Measurements from ENCODE around the gene SNX10.

SNX10 gene

GRCh38 chr7:26390016-26390415 lies 98.4 kb downstream of the SNX10 start:
- Histone ChIP-seq H3K27ac (ENCODE audit: low read depth, low read length) (no peak overlapping the region), H3K4me3 (ENCODE audit: low read depth in 1 of 5, low read length in 5 of 5) (no peak overlapping the region), H3K36me3 (ENCODE audit: control insufficient read depth in 5 of 5, insufficient read depth in 5 of 5, low read length in 5 of 5) (no peaks in the 10 kb centered on the region), H3K4me1 (ENCODE audit: control insufficient read depth in 5 of 5, insufficient read depth in 5 of 5, low read length in 5 of 5) (no peaks in the 10 kb centered on the region), H3K9me3 (ENCODE audit: control insufficient read depth in 5 of 5, low read length in 5 of 5) (no peaks in the 10 kb centered on the region), H3K9ac (ENCODE audit: low read length in 5 of 5) (no peak overlapping the region), H3K27me3 (ENCODE audit: control insufficient read depth in 5 of 5, insufficient read depth in 4 of 5, low read length in 5 of 5) (peaks cover 0 to 4% (median 0%) of the 10 kb centered on the region in 5 donors)

DNA sequence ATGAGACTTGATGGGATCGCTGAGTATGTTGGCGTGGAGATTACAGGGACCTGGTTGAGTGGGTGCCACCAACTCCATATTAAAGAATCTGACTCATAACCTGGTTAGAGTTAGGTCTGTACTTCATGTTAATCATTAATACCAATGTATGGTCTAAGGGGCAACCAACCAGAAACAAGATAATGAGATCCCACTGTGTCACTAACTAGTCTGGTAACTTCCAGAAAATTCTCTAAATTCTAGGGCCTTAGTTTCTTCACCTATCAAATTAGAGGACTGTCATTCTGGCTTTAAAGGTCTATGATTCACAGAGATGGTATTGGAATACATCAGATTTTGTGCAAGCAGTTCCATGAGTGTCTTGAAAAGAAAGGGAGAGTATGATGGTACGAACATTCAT lies 102.2 kb downstream of the SNX10 start:
- Histone ChIP-seq H3K9ac (ENCODE audit: low read length in 5 of 5) (no peak overlapping the region), H3K4me3 (ENCODE audit: low read depth in 1 of 5, low read length in 5 of 5) (no peak overlapping the region), H3K27ac (ENCODE audit: low read depth, low read length) (no peak overlapping the region), H3K4me1 (ENCODE audit: control insufficient read depth in 5 of 5, insufficient read depth in 5 of 5, low read length in 5 of 5) (peaks cover 0 to 13% (median 10%) of the 10 kb centered on the region in 5 donors), H3K9me3 (ENCODE audit: control insufficient read depth in 5 of 5, low read length in 5 of 5) (no peaks in the 10 kb centered on the region), H3K27me3 (ENCODE audit: control insufficient read depth in 5 of 5, insufficient read depth in 4 of 5, low read length in 5 of 5) (peaks cover 0 to 4% (median 0%) of the 10 kb centered on the region in 5 donors), H3K36me3 (ENCODE audit: control insufficient read depth in 5 of 5, insufficient read depth in 5 of 5, low read length in 5 of 5) (no peaks in the 10 kb centered on the region)

DNA sequence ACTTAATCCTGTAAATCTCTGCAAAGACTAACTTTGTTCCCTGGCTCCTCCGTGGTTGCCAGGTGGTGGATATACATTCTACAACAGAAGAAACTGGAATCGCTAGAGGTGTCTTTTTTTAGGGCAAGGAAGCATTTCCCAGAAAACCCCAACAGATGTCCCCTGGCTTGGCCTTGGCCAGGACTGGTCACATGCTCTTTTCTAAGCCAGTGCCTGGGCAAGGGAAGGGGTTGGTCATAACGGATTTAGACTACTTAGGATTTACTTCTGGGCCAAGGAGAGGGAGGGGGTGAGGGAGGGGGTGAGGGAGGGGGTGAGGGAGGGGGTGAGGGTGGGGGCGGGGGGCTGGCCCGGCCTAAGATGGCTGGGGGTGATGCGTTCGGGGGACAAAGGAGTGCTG lies 105.7 kb downstream of the SNX10 start:
- Histone ChIP-seq H3K4me3 (ENCODE audit: low read depth in 1 of 5, low read length in 5 of 5) (peak overlapping the region in 3 of 5 donors; percentile 71 to 83 (median 79)), H3K27me3 (ENCODE audit: control insufficient read depth in 5 of 5, insufficient read depth in 4 of 5, low read length in 5 of 5) (no peaks in the 10 kb centered on the region), H3K9ac (ENCODE audit: low read length in 5 of 5) (peak overlapping the region in 2 of 5 donors; percentile 77 to 78), H3K27ac (ENCODE audit: low read depth, low read length) (no peak overlapping the region), H3K9me3 (ENCODE audit: control insufficient read depth in 5 of 5, low read length in 5 of 5) (no peaks in the 10 kb centered on the region), H3K36me3 (ENCODE audit: control insufficient read depth in 5 of 5, insufficient read depth in 5 of 5, low read length in 5 of 5) (no peaks in the 10 kb centered on the region), H3K4me1 (ENCODE audit: control insufficient read depth in 5 of 5, insufficient read depth in 5 of 5, low read length in 5 of 5) (peaks cover 0 to 23% (median 19%) of the 10 kb centered on the region in 5 donors)

DNA sequence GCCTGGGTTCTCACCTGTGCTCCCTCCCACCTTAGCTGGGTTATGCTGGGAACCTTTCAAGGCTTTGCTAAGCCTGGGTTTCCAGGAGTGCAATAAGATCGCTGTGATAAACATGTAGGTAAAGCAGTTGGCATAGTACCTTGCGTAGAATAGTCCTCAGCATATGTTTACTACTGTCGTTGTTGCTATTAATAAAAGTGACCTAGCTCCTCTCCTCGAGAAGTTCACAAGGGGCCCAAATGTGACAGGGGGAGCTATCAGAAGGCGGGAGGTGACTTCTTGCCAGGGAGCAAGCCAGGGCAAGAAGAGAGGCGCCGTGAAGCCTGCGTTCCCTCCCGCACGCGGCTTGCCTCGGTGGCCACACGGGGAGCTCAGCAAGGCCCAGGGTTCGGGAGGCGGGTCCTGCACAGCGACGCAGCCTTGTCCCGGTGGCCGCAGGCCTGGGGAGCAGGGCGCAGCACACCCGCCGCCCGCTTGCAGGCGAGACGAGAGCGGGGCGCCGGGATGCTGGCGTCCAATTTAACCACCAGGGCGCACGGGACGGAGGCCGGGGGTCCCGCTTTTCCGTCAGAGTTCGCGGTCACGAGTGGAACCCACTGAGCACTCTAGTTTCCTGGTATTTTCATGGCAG lies 106.2 kb downstream of the SNX10 start:
- Histone ChIP-seq H3K4me3 (ENCODE audit: low read depth in 1 of 5, low read length in 5 of 5) (peak overlapping the region; percentile 71 to 92 (median 83)), H3K9ac (ENCODE audit: low read length in 5 of 5) (peak overlapping the region; percentile 56 to 78 (median 77)), H3K9me3 (ENCODE audit: control insufficient read depth in 5 of 5, low read length in 5 of 5) (no peaks in the 10 kb centered on the region), H3K4me1 (ENCODE audit: control insufficient read depth in 5 of 5, insufficient read depth in 5 of 5, low read length in 5 of 5) (peaks cover 0 to 23% (median 19%) of the 10 kb centered on the region in 5 donors), H3K36me3 (ENCODE audit: control insufficient read depth in 5 of 5, insufficient read depth in 5 of 5, low read length in 5 of 5) (no peaks in the 10 kb centered on the region), H3K27ac (ENCODE audit: low read depth, low read length) (peak overlapping the region; percentile 70), H3K27me3 (ENCODE audit: control insufficient read depth in 5 of 5, insufficient read depth in 4 of 5, low read length in 5 of 5) (no peaks in the 10 kb centered on the region)

- Histone ChIP-seq H3K36me3 (ENCODE audit: control insufficient read depth in 5 of 5, insufficient read depth in 5 of 5, low read length in 5 of 5) (no peaks in the 10 kb centered on the region), H3K27ac (ENCODE audit: low read depth, low read length) (peak overlapping the region; percentile 70), H3K4me1 (ENCODE audit: control insufficient read depth in 5 of 5, insufficient read depth in 5 of 5, low read length in 5 of 5) (peaks cover 0 to 23% (median 19%) of the 10 kb centered on the region in 5 donors), H3K9me3 (ENCODE audit: control insufficient read depth in 5 of 5, low read length in 5 of 5) (no peaks in the 10 kb centered on the region), H3K27me3 (ENCODE audit: control insufficient read depth in 5 of 5, insufficient read depth in 4 of 5, low read length in 5 of 5) (no peaks in the 10 kb centered on the region), H3K4me3 (ENCODE audit: low read depth in 1 of 5, low read length in 5 of 5) (peak overlapping the region in 4 of 5 donors; percentile 79 to 92 (median 87)), H3K9ac (ENCODE audit: low read length in 5 of 5) (peak overlapping the region in 4 of 5 donors; percentile 68 to 81 (median 78))
Observed at GRCh38 chr7:26398427-26398755, 106.7 kb downstream of the SNX10 start.

GRCh38 chr7:26398756-26399509 lies 107.3 kb downstream of the SNX10 start:
- Histone ChIP-seq H3K9ac (ENCODE audit: low read length in 5 of 5) (peak overlapping the region in 4 of 5 donors; percentile 68 to 81 (median 74)), H3K27me3 (ENCODE audit: control insufficient read depth in 5 of 5, insufficient read depth in 4 of 5, low read length in 5 of 5) (no peaks in the 10 kb centered on the region), H3K9me3 (ENCODE audit: control insufficient read depth in 5 of 5, low read length in 5 of 5) (no peaks in the 10 kb centered on the region), H3K36me3 (ENCODE audit: control insufficient read depth in 5 of 5, insufficient read depth in 5 of 5, low read length in 5 of 5) (peaks cover 0 to 3% (median 0%) of the 10 kb centered on the region in 5 donors), H3K4me1 (ENCODE audit: control insufficient read depth in 5 of 5, insufficient read depth in 5 of 5, low read length in 5 of 5) (peaks cover 0 to 23% (median 19%) of the 10 kb centered on the region in 5 donors), H3K4me3 (ENCODE audit: low read depth in 1 of 5, low read length in 5 of 5) (peak overlapping the region; percentile 79 to 92 (median 88)), H3K27ac (ENCODE audit: low read depth, low read length) (peak overlapping the region; percentile 70)

DNA sequence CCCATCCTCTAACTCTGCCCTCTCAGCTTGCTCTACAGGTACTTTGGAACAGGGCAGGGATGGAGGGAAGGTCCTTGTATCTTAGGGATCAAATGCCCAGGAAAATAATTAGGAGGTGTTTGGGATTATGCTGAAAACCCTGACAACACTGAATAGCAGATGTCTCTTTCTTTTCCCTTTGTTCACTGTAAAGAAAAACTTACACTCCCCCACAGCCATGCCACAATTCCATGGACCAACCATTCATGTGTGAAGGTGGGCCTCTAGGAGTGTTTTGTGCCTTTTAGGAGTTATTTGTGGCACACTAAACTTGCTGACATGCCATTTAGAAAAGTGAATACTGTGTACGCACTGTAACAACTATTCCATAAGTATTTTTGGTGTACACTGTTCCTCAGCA lies 108.1 kb downstream of the SNX10 start:
- Histone ChIP-seq H3K27ac (ENCODE audit: low read depth, low read length) (no peak overlapping the region), H3K4me1 (ENCODE audit: control insufficient read depth in 5 of 5, insufficient read depth in 5 of 5, low read length in 5 of 5) (peaks cover 0 to 23% (median 19%) of the 10 kb centered on the region in 5 donors), H3K27me3 (ENCODE audit: control insufficient read depth in 5 of 5, insufficient read depth in 4 of 5, low read length in 5 of 5) (no peaks in the 10 kb centered on the region), H3K4me3 (ENCODE audit: low read depth in 1 of 5, low read length in 5 of 5) (peak overlapping the region in 1 of 5 donors; percentile 91), H3K9ac (ENCODE audit: low read length in 5 of 5) (peak overlapping the region in 1 of 5 donors; percentile 81), H3K9me3 (ENCODE audit: control insufficient read depth in 5 of 5, low read length in 5 of 5) (no peaks in the 10 kb centered on the region), H3K36me3 (ENCODE audit: control insufficient read depth in 5 of 5, insufficient read depth in 5 of 5, low read length in 5 of 5) (peaks cover 0 to 3% (median 0%) of the 10 kb centered on the region in 5 donors)

- Histone ChIP-seq H3K4me3 (ENCODE audit: low read depth in 1 of 5, low read length in 5 of 5) (no peak overlapping the region), H3K27ac (ENCODE audit: low read depth, low read length) (no peak overlapping the region), H3K9me3 (ENCODE audit: control insufficient read depth in 5 of 5, low read length in 5 of 5) (no peaks in the 10 kb centered on the region), H3K27me3 (ENCODE audit: control insufficient read depth in 5 of 5, insufficient read depth in 4 of 5, low read length in 5 of 5) (no peaks in the 10 kb centered on the region), H3K9ac (ENCODE audit: low read length in 5 of 5) (no peak overlapping the region), H3K36me3 (ENCODE audit: control insufficient read depth in 5 of 5, insufficient read depth in 5 of 5, low read length in 5 of 5) (peaks cover 0 to 3% (median 0%) of the 10 kb centered on the region in 5 donors), H3K4me1 (ENCODE audit: control insufficient read depth in 5 of 5, insufficient read depth in 5 of 5, low read length in 5 of 5) (peaks cover 0 to 13% (median 10%) of the 10 kb centered on the region in 5 donors)
Observed at GRCh38 chr7:26403640-26404039, 112.0 kb downstream of the SNX10 start.

GRCh38 chr7:26404189-26404996 lies 112.7 kb downstream of the SNX10 start:
- peaks cover 0 to 3% (median 0%) of the 10 kb centered on the region in 5 donors for H3K36me3 ChIP-seq (ENCODE audit: control insufficient read depth in 5 of 5, insufficient read depth in 5 of 5, low read length in 5 of 5)
- no peak overlapping the region for H3K27ac ChIP-seq (ENCODE audit: low read depth, low read length)
- no peak overlapping the region for H3K4me3 ChIP-seq (ENCODE audit: low read depth in 1 of 5, low read length in 5 of 5)
- no peaks in the 10 kb centered on the region for H3K27me3 ChIP-seq (ENCODE audit: control insufficient read depth in 5 of 5, insufficient read depth in 4 of 5, low read length in 5 of 5)
- no peak overlapping the region for H3K9ac ChIP-seq (ENCODE audit: low read length in 5 of 5)
- H3K9me3 ChIP-seq (ENCODE audit: control insufficient read depth in 5 of 5, low read length in 5 of 5), result no peaks in the 10 kb centered on the region
- H3K4me1 ChIP-seq (ENCODE audit: control insufficient read depth in 5 of 5, insufficient read depth in 5 of 5, low read length in 5 of 5), result peaks cover 0 to 8% (median 2%) of the 10 kb centered on the region in 5 donors

Measured in subcutaneous abdominal adipose tissue (tissue), 5 donors.